WERI-Rb-1 (cell line): ENCODE results near the gene KISS1.
A peak's percentile ranks its signal among the peaks of the same experiment; 100 is the strongest.

Source experiments
- DNase-seq: peaks from one replicate; pipeline ENCODE4 v3.0.0-alpha.2; 2020
- H3K27ac ChIP-seq: fragments of 250-450 bp; sonication (Bioruptor Pico); 2 replicates; pipeline ENCODE4 v1.5.1; 2020; ENCODE audit warnings: mild to moderate bottlenecking, moderate library complexity
- H3K27me3 ChIP-seq: fragments of 250-450 bp; sonication (Bioruptor Pico); 2 replicates; pipeline ENCODE4 v1.5.1; 2021; ENCODE audit warnings: mild to moderate bottlenecking, low read depth, moderate library complexity; ENCODE audit not compliant: insufficient read depth, severe bottlenecking
- H3K36me3 ChIP-seq: fragments of 250-450 bp; sonication (Bioruptor Pico); 2 replicates; pipeline ENCODE4 v1.5.1; 2020; ENCODE audit warnings: mild to moderate bottlenecking, moderate library complexity
- H3K4me3 ChIP-seq: 2 replicates; pipeline ENCODE4 v1.5.1; 2011; ENCODE audit warnings: low read depth, mild to moderate bottlenecking, control low read depth, low read length
- H3K9me3 ChIP-seq: fragments of 250-450 bp; sonication (Bioruptor Pico); 2 replicates; pipeline ENCODE4 v1.5.1; 2021; ENCODE audit warnings: mild to moderate bottlenecking, moderate library complexity; ENCODE audit not compliant: severe bottlenecking
- CTCF ChIP-seq: IDR thresholded peaks from 2 replicates; pipeline ENCODE4 v1.5.1; 2011; ENCODE audit warnings: low read depth, mild to moderate bottlenecking, control low read depth, inconsistent platforms, low read length

The KISS1 gene

GRCh38 chr1:204216236-204216635, 19.9 kb upstream of the KISS1 start:
- Histone ChIP-seq H3K27ac (no peak overlapping the region), H3K9me3 (no peaks in the 10 kb centered on the region), H3K27me3 (no peaks in the 10 kb centered on the region), H3K36me3 (no peaks in the 10 kb centered on the region), H3K4me3 (no peak overlapping the region)
- DNase-seq: no peak
- no peak for TF ChIP-seq CTCF

- H3K27ac ChIP-seq: peak within 1 kb of the TSS; percentile 6
- DNase-seq: peak; percentile 87
- no peaks in the 10 kb centered on the region for H3K9me3 ChIP-seq
- no peaks in the 10 kb centered on the region for H3K27me3 ChIP-seq
- TF ChIP-seq CTCF: peak; percentile 91
- no peaks in the 10 kb centered on the region for H3K36me3 ChIP-seq
- H3K4me3 ChIP-seq: peak within 1 kb of the TSS; percentile 25
Observed at GRCh38 chr1:204213668-204214662, 17.7 kb upstream of the KISS1 start, which contains the start of gene GOLT1A. Gene GOLT1A, minus strand, starts transcription at chr1:204213988. Its CDS starts 82 bp downstream, at chr1:204213906.

- H3K27me3 ChIP-seq: no peaks in the 10 kb centered on the region
- no peak overlapping the region for H3K4me3 ChIP-seq
- TF ChIP-seq CTCF: no peak
- DNase-seq: no peak
- H3K27ac ChIP-seq: no peak overlapping the region
- no peaks in the 10 kb centered on the region for H3K36me3 ChIP-seq
- no peaks in the 10 kb centered on the region for H3K9me3 ChIP-seq
Observed at GRCh38 chr1:204212715-204213114, 16.4 kb upstream of the KISS1 start.

- no peak overlapping the region for H3K27ac ChIP-seq
- H3K36me3 ChIP-seq: no peaks in the 10 kb centered on the region
- no peaks in the 10 kb centered on the region for H3K27me3 ChIP-seq
- no peaks in the 10 kb centered on the region for H3K9me3 ChIP-seq
- DNase-seq: no peak
- H3K4me3 ChIP-seq: no peak overlapping the region
- no peak for TF ChIP-seq CTCF
Observed at GRCh38 chr1:204211046-204211445, 14.8 kb upstream of the KISS1 start.

GRCh38 chr1:204207136-204207616, 10.9 kb upstream of the KISS1 start:
- Histone ChIP-seq H3K27ac (no peak overlapping the region), H3K4me3 (no peak overlapping the region), H3K36me3 (no peaks in the 10 kb centered on the region), H3K9me3 (no peaks in the 10 kb centered on the region), H3K27me3 (no peaks in the 10 kb centered on the region)
- peak; percentile 96 for DNase-seq
- TF ChIP-seq CTCF: peak; percentile 100
